NCI-H1105 (cell line): ENCODE measurements around the gene COL4A2.

Experiments
- DNase-seq: peaks from one replicate; lab custom pipeline; 2025; lab: John Stamatoyannopoulos, UW

Gene COL4A2

DNA sequence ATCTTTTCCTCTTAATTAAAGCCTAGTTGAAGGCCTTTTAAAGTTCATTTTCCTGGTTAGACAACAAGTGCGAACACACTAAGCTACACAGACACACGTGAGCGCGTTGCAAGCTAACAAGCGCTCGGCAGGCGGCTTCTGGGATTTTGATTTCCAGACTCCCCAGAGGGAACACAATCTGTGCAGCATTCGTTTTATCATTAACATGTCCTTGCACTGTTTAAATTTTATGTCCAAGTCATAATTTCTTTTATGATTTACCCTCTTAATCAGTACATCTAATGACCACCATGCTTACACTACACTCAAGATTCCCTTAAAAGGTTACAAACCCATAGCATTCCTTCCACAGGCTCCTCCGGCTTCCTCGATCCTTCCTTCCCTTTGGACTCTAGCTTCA lies 16.9 kb upstream of the COL4A2 start:
- no peak for DNase-seq

DNA sequence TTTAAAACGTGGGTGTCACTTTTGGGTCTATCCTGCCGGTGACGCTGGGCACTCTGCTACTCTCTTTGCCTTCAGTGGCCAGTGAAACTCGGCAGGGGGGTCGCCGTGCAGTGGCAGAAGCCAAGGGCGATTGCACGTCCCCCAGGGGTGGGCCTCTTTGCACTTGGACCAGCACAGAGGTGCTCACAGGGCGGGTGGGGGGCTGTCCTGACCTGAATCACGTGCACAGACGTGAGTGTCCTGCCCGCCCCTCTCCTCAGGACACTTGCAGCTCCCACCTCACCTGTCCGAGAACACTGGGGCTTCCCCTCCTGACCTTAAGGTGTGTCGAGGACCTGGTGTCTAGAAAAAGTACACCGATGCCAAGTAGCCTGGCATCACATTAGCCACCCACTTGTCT lies 16.3 kb upstream of the COL4A2 start:
- DNase-seq: no peak

- no peak for DNase-seq
Observed at GRCh38 chr13:110291286-110291685, 15.8 kb upstream of the COL4A2 start.

DNA sequence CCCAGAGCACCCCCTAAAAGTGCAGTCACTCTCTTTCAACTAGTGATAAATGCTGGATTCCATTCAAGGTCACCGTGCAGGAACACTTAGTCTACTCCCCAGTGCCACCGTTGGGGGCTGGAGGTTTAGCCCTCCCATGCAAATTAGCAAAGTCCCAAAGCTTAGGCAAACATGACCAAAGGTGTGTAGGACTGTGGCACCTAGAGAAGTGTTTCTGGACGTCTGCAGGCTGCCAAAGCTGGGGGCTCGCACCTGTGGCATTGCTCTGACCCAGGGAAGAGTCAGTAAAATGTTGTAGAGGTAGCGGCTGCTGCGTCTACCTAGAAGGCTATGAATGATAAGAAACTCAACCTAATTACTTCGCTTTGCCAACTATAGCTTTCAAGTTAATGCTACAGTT lies 14.0 kb upstream of the COL4A2 start:
- no peak for DNase-seq

DNA sequence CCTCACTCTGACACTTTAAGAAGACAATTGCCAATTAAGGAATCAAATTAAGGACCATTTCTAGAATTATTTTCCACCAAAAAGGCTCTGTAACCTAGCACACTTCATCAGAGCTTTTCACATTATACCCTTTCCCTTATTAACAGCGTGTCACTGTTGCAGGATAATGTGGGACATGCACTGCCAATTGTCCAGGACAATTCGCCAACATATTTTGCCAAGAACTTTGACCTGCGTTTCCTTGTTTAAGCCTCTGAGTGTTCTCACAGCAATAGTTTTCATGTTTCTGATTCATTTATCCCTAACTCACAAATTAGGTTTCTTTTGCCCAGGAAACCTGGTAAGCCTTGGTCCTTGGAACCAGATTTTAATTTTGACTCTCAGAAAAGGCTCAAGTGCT lies 13.4 kb upstream of the COL4A2 start:
- no peak for DNase-seq

GRCh38 chr13:110294146-110294545 lies 12.9 kb upstream of the COL4A2 start:
- DNase-seq: no peak

GRCh38 chr13:110294622-110295021 lies 12.5 kb upstream of the COL4A2 start:
- no peak for DNase-seq

GRCh38 chr13:110297011-110297410 lies 10.1 kb upstream of the COL4A2 start:
- no peak for DNase-seq

GRCh38 chr13:110297766-110298504 lies 9.1 kb upstream of the COL4A2 start:
- DNase-seq: no peak

DNA sequence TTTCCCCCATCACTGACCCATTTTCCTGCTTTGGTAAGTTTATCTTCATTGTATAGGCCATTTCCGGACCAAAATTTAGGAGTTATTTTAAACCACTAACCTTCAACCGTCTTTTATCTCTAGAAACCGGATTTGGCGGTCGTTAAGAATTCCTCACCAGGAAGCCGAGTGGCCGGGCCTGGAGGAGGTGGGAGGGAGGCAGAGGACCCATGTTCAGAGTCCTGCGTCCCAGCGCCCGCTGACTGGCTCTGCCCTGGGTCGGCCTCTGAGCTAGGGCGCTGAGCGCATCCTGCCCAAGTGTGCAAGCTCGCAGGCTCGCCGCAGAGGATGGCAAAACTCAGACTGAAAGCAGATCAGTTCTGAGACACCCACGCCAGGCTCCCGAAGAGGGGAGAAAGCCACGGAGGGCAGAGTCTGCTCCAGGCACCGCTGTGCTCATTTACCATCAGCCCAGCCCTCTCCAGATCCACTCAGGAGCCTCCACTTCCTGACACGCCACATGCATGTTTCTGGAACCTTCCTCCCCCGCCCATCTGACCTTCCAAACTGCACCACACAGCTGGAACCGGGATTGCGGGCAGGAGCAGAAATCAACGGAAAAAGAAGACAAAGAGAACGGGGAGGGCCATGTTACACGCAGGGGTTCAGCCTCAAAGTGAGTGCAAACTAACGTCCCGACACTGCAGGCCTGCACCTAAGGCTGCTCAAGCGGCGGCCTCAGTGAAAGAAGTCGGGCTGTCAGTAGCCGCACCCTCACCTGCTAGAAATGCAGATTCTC lies 8.4 kb upstream of the COL4A2 start:
- DNase-seq: no peak

DNA sequence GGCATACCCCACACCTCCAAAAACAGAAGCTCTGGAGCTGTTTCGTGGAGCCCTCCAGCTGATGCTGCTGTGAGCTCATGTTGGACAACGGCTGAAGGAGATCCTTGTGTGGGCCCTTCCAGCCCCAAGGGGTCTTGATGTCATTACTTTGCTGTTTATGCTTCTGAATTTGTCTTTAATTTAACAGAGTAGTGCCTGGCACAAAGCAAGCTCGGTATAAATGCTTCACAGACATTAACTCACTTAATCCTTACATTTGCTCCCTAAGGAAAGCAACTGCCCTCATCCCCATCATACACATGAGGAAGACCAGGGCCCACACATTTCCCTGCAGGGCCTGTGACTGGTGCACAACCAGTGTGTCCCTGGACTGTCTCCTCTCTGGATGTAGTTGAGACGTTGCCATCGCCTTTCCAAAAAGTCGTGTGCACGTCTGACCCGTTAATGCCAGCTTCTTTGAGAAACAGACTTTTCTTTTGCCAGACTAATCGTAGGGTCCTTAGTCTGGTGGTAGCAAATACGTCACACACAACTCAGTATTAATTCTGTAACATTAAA lies 7.7 kb upstream of the COL4A2 start:
- DNase-seq: no peak

DNA sequence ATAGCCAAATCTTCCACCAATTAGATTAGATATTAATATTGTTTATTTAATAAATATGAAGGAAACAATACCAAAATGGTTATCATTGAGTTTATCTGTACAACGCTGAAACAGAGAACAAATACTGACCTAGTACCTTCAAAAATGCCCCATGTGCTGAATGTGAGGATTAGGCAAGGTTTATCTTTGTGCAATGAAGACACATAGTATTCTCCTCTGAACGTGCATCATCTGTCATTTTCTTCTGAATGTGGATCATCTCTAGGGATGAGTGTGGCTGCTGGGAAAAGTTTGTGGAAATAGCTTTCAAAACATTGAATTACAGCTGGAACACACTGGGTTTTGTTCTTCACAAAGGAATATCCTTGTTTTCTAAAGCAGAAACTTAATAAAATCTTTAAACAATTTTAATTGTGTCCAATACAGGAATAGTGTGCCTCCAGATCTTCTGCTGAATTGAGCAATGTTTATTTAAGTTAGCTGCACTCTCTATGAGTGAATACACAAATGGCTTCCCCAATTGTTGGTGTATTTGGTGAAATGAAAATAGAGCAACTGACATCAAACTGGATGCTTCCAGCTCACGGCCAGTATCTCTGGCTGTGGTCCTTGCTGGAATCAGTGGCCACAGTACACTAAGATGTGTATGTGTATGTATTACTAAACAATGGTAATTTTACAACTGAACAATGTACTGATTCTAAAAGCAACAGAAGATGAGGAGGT lies 6.8 kb upstream of the COL4A2 start:
- DNase-seq: no peak

DNA sequence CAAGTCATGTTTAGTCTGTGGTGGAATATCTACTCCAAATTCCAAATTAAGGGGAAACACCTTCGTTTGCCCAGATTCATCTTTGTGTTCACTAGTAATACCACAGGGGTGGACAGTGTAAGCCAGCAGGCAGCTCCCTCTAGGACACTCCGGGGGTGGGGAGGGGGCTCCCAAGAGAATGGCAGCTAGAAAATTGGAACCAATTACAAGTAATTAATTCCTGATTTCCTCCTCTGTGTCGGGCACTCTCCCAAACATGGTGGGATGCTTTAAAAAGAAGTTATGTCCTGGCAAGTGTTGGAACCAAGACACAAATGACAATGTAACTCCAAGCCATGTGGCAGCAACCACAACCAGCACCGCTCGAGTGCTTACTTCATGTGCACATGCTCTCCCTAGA lies 6.0 kb upstream of the COL4A2 start:
- DNase-seq: no peak

DNA sequence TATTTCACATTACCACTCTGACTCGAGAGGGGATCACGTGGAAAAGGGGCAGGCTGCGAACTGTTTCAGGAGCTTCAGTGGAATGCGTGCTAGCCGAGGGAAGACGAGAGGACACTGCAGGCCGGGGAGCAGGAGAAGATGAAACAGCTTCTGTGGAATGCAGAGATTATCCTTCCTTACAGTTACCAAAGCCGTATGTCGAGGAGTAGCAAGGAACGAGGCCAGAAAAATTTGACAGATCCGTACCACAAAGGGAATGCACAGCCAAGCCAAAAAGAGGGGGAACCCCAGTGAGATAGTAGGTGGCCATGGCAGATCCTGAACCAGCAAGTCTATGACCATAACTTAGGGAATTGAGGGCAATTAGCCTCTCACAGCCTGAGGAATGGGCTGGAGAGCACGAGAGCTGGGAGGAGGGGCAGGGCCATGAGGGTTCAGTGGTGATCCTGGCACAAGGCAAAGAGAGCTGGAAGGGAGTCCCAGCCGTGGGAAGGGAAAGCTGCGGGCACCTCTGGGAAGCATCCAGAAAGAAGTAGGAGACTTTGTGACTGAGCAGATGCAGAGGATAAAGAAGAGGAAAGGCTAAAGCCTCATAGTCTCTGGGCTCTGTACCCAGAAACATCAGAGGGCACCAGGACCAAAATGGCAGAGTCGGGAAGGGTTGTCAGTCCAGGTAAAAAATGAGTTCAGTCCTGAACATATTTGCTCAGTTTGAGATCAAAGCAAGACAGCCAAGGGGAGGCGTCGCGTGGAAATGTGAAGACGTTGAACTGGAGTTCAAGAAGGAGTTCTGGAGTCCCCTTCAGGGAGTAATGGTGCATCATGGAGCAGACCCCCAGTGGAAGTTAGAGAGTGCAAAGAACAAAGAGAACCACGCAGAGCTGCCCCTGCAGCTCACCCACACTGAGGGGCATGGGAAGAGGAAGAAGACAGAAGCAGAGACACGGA lies 5.2 kb upstream of the COL4A2 start:
- DNase-seq: no peak

- no peak for DNase-seq
Observed at GRCh38 chr13:110302997-110303396, 4.1 kb upstream of the COL4A2 start.

DNA sequence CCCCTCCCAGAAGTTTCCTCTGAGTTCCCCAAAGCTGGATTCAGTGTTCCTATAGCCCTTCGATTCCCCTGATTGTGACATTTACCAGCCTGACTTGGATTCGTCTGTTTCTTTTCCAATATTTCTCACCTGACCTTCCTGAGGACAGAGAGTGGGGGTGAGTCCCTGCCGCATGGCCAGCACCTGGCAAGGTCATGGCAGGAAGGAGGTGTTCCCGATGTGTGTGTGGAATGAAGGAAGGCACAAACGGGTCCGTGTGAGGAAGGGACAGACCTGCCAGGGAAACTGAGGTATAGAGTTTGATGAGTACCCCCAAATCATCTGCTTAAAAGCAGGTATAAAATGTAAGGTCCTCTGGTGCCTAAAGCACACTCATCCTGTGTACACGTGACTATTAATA lies 3.4 kb upstream of the COL4A2 start:
- no peak for DNase-seq

DNA sequence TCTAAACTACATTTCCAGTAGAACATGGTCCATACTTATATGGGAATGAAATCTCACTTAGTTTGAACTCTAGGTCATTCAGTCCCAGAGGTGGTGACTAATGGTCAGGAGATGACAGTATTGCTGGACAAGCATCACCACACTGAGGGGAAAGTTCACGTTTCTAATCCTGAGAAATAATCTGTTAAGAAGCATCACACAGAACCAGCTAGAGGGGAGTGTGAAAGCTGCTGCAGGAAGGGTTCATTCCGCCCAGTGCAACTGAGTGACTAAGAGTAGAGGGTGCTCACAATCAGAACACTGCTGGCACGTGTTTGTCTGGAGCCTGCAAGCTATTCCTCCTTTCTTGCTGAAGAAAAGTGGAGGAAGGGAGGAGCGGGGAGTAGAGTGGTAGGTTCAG lies 2.8 kb upstream of the COL4A2 start:
- no peak for DNase-seq

DNA sequence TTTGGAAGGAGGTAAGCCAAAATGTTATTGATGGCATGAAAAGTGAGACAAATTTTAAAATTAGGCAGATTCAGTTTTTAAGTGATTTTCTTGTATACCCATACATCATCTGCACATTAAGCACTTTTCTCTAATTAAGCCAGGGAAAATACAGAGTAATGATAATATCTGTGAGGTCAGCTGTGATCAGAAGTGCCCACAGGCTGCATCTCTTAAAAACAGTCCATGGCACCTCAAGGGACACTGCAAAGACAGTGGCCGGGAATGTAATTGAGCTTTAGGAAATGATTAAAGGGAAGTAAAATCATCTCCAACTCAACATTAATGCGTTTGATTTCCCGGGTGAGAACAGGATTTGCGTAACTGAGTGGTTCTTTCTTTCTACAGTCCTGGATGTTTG lies 2.1 kb upstream of the COL4A2 start:
- no peak for DNase-seq

DNA sequence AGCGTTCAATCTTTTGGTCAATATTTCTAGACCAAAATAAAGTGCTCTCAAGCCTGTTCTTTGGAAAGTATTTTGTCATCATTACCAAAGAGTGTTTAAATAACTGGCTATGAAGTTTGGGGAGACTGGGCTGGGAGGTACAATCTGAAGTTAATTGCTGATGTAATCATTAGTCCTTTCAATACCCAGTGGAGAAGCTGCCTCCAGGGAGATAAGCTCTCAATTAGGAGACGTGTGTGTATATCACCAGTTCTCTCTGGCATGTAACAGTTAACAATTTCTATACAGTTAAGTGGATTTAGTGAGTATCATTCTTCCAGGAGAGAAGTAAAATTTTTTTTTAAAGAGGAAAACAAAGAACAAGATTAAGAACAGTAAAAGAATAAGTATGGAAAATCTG lies 1.5 kb upstream of the COL4A2 start:
- no peak for DNase-seq

DNA sequence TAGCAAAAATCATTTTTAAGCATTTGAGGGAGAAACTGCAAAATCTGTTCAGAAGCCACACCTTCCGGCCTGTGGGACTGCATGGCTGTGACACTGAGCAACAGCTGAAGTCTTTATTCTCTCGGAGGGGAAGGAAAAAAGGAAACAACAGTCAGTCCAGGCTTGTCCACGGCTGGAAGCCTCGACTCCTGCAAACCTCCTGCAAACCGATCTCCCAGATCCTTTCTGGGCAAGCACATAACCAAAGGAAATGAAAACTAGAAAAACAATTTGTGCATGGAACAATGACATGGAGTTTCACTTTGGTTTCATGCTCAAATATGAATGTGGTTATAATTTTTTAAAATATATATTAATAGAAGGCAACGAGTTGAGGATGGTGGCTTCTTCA lies 1.1 kb upstream of the COL4A2 start:
- DNase-seq: no peak

DNA sequence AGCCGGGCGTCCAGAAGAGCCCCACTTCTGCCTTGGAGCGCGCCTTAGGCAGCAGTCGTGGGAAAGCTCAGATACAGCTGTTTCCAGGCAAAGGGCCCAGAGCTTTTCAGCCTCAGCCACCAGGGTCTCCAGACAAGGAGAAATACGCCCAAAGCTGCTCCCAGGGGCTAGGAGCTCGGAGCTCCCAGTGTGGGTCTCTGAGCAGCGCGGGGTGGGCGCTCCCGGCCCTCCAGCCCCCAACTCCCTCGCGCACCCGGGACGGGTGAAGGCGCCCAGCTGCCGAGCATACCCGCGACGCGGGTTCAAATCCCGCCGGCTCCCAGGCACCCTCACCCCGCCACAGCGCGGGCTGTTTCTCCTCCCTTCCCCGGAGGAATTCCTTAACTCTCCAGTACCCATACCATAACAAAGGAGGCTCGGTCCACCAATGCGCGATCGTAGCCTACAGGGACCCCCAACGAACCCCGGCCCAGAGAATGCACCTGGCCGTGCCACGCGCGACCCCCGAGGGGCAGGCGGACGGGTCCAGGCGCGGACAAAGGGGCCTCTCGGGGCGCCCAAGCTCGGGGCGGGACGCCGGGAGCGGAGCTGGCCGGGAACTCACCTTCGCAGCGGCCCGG lies 634 bp upstream of the COL4A2 start:
- no peak for DNase-seq
